Breast epithelium (tissue), 3 donors: ENCODE data around the gene UCP2.

Experiments used
- POLR2A ChIP-seq: fragments of 450-650 bp; IDR thresholded peaks from one replicate; pipeline ENCODE4 v1.6.1; 2016; ENCODE audit warnings: antibody characterized with exemption, mild to moderate bottlenecking, moderate library complexity
- POLR2AphosphoS5 ChIP-seq, 3 donors: sonication (generic); formaldehyde crosslinking; IDR thresholded peaks; one replicate each; pipeline ENCODE4 v1.6.1; 2017; ENCODE audit warnings: antibody characterized with exemption in 3 of 3
- TF ChIP-seq, protein P1 (sequence below), 3 donors: fragments of 450-650 bp; IDR thresholded peaks; one replicate each; pipeline ENCODE4 v1.5.1; 2016 to 2017; ENCODE audit warnings: antibody characterized with exemption in 3 of 3, mild to moderate bottlenecking in 3 of 3, moderate library complexity in 3 of 3

DNA sequence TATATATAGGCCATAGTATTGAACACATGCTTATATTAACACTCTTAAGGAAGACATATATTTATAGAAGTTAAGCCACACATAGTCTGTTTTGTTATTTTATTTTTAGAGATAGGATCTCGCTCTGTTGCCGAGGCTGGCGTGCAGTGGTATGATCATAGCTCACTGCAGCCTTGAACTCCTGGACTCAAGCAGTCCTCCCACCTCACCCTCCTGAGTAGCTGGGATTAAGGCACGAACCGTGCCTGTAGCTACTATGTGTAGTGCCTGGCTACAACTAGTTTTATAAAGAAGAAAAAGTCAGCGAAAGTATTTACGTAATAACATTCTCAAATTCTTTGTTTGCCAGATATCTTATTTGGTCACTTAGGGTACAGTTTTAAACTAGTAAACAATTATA lies 5.6 kb upstream of the UCP2 start:
- no peak for TF ChIP-seq POLR2A
- no peak for TF ChIP-seq POLR2AphosphoS5 (IDR thresholded peaks at IDR 0.05)
- TF ChIP-seq, protein P1, sequence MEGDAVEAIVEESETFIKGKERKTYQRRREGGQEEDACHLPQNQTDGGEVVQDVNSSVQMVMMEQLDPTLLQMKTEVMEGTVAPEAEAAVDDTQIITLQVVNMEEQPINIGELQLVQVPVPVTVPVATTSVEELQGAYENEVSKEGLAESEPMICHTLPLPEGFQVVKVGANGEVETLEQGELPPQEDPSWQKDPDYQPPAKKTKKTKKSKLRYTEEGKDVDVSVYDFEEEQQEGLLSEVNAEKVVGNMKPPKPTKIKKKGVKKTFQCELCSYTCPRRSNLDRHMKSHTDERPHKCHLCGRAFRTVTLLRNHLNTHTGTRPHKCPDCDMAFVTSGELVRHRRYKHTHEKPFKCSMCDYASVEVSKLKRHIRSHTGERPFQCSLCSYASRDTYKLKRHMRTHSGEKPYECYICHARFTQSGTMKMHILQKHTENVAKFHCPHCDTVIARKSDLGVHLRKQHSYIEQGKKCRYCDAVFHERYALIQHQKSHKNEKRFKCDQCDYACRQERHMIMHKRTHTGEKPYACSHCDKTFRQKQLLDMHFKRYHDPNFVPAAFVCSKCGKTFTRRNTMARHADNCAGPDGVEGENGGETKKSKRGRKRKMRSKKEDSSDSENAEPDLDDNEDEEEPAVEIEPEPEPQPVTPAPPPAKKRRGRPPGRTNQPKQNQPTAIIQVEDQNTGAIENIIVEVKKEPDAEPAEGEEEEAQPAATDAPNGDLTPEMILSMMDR (IDR thresholded peaks at IDR 0.05): no peak
